Measurements from ENCODE around the gene SPACA4.
A peak's percentile ranks its signal among the peaks of the same experiment; 100 is the strongest.
"Not testable (repeated sequence)": the region's sequence is repeated elsewhere in the genome, so short reads cannot be mapped to it uniquely, and the experiment has no call there.

Gene SPACA4

GRCh38 chr19:48619692-48620585 lies 13.4 kb downstream of the SPACA4 start:
- DNase-seq: no peak

GRCh38 chr19:48623556-48624066 lies 17.1 kb downstream of the SPACA4 start:
- no peak for DNase-seq

GRCh38 chr19:48624067-48624594 lies 17.6 kb downstream of the SPACA4 start:
- DNase-seq: peak; percentile 98

- peak; percentile 21 for DNase-seq
Measured at GRCh38 chr19:48624791-48625723, 18.5 kb downstream of the SPACA4 start.

- no peak for DNase-seq
Measured at GRCh38 chr19:48625891-48626327, 19.4 kb downstream of the SPACA4 start.

GRCh38 chr19:48627201-48627864 lies 20.8 kb downstream of the SPACA4 start:
- no peak for DNase-seq

GRCh38 chr19:48627865-48628314 lies 21.3 kb downstream of the SPACA4 start:
- DNase-seq: no peak

- no peak for DNase-seq
Measured at GRCh38 chr19:48628486-48629296, 22.1 kb downstream of the SPACA4 start.

- DNase-seq: no peak
Measured at GRCh38 chr19:48629297-48629598, 22.7 kb downstream of the SPACA4 start.

GRCh38 chr19:48629599-48630295 lies 23.2 kb downstream of the SPACA4 start:
- DNase-seq: peak; percentile 89

- DNase-seq: peak; percentile 37
Measured at GRCh38 chr19:48630296-48631063, 23.9 kb downstream of the SPACA4 start.

- DNase-seq: no peak
Measured at GRCh38 chr19:48631225-48631624, 24.7 kb downstream of the SPACA4 start.

- not testable (repeated sequence) for DNase-seq
Measured at GRCh38 chr19:48632286-48632685, 25.7 kb downstream of the SPACA4 start.

- DNase-seq: no peak
Measured at GRCh38 chr19:48632692-48633147, 26.2 kb downstream of the SPACA4 start.

- DNase-seq: no peak
Measured at GRCh38 chr19:48633148-48634035, 26.9 kb downstream of the SPACA4 start.

- DNase-seq: no peak
Measured at GRCh38 chr19:48634036-48634342, 27.4 kb downstream of the SPACA4 start.

- peak; percentile 95 for DNase-seq
Measured at GRCh38 chr19:48634424-48635262, 28.1 kb downstream of the SPACA4 start.

GRCh38 chr19:48635263-48635965 lies 28.9 kb downstream of the SPACA4 start:
- DNase-seq: peak; percentile 56

Data from NCI-H1105 (cell line).